ENCODE data around the gene ALDH2. TPM values are rescaled to one million over a fixed set of nuclear protein-coding genes. Genes with fewer than 3 reads are reported as not detected.

The ALDH2 gene
- total and polyA plus RNA-seq, 2 experiments from 2014 or later, result 21.7 to 38.5 TPM

- no peaks in the 10 kb centered on the region for H3K9me2 ChIP-seq (ENCODE audit: insufficient read depth)
- no peaks in the 10 kb centered on the region for H3K27me3 ChIP-seq (replicated peaks; ENCODE audit: insufficient read depth)
- no peak overlapping the region for H3K4me3 ChIP-seq
- peaks cover 100% of the 10 kb centered on the region for H3K79me2 ChIP-seq (ENCODE audit: insufficient read depth)
- H3F3A ChIP-seq (ENCODE audit: insufficient read depth), result no peaks in the 10 kb centered on the region
- no peaks in the 10 kb centered on the region for H3K9me3 ChIP-seq (ENCODE audit: low read depth)
- no peak for DNase-seq
- H4K20me1 ChIP-seq (ENCODE audit: insufficient read depth), result no peaks in the 10 kb centered on the region
- H3K4me1 ChIP-seq (ENCODE audit: insufficient read depth), result no peaks in the 10 kb centered on the region
- H2AFZ ChIP-seq, result no peak overlapping the region
- H3K4me2 ChIP-seq (ENCODE audit: unreplicated experiment), result no peak overlapping the region
- TF ChIP-seq EZH2 (IDR thresholded peaks at IDR 0.05; ENCODE audit: insufficient read depth, poor library complexity, severe bottlenecking), result no peak
- no peak for TF ChIP-seq EZH2phosphoT487 (IDR thresholded peaks at IDR 0.05; ENCODE audit: insufficient read depth, low read depth)
- no peak overlapping the region for H3K27ac ChIP-seq
- in situ Hi-C loops (cut with MboI), result no loop called here
- no peak overlapping the region for H3K9ac ChIP-seq
- WGBS, 2 experiments (ENCODE audit: low coverage in 1 of 2, low lambda C conversion rate in 2 of 2, missing lambda C conversion rate in 2 of 2), result 94 to 99% methylated on average over 7 of the region's 7 CpGs
- no peaks in the 10 kb centered on the region; the same call in 1 of the 2 replicates for H3K36me3 ChIP-seq (ENCODE audit: low read depth)
Observed at GRCh38 chr12:111858778-111859177, 92.0 kb downstream of the ALDH2 start.

- WGBS, 2 experiments (ENCODE audit: low coverage in 1 of 2, low lambda C conversion rate in 2 of 2, missing lambda C conversion rate in 2 of 2), result 97 to 98% methylated on average over 1 of the region's 1 CpG
- no peak for TF ChIP-seq EZH2 (IDR thresholded peaks at IDR 0.05; ENCODE audit: insufficient read depth, poor library complexity, severe bottlenecking)
- TF ChIP-seq EZH2phosphoT487 (IDR thresholded peaks at IDR 0.05; ENCODE audit: insufficient read depth, low read depth), result no peak
- H3K9me2 ChIP-seq (ENCODE audit: insufficient read depth), result no peaks in the 10 kb centered on the region
- H3K79me2 ChIP-seq (ENCODE audit: insufficient read depth), result peaks cover 76% of the 10 kb centered on the region
- in situ Hi-C loops (cut with MboI), result no loop called here
- H4K20me1 ChIP-seq (ENCODE audit: insufficient read depth), result 0 out of 2 replicates have a peak, but pooled peaks cover 3% of the 10 kb centered on the region
- DNase-seq, result no peak
- no peak overlapping the region for H3K9ac ChIP-seq
- no peaks in the 10 kb centered on the region for H3F3A ChIP-seq (ENCODE audit: insufficient read depth)
- no peak overlapping the region for H3K4me3 ChIP-seq
- no peak overlapping the region for H3K4me2 ChIP-seq (ENCODE audit: unreplicated experiment)
- H3K27me3 ChIP-seq (replicated peaks; ENCODE audit: insufficient read depth), result no peaks in the 10 kb centered on the region
- peaks cover 30% of the 10 kb centered on the region for H3K36me3 ChIP-seq (ENCODE audit: low read depth)
- no peak overlapping the region for H3K27ac ChIP-seq
- no peak overlapping the region for H2AFZ ChIP-seq
- H3K4me1 ChIP-seq (ENCODE audit: insufficient read depth), result no peaks in the 10 kb centered on the region
- no peaks in the 10 kb centered on the region for H3K9me3 ChIP-seq (ENCODE audit: low read depth)
Observed at GRCh38 chr12:111864913-111865312, 98.2 kb downstream of the ALDH2 start.

Small RNAs within 50 kb of the gene (microRNA-seq; reads per million reads assigned to microRNA genes)
- gene MIR6761 (ENCODE audit: borderline number of aligned reads), result not detected

Small RNAs within 50 kb of the gene (small RNA-seq; reads per million reads assigned to genes)
- not detected for gene MIR6761 (ENCODE audit: low read depth, low replicate concordance)

Other genes with a start within 250 kb of the ALDH2 start
- 15.0 and 19.2 TPM in 2 replicates for gene ATXN2, start 167.6 kb upstream of the ALDH2 start, total RNA-seq (2014; rRNA removed; shearing (Covaris generic))
- 46.2 and 56.4 TPM in 2 replicates for gene ATXN2, start 167.6 kb upstream of the ALDH2 start, polyA plus RNA-seq (2016; fragmentation: Nextera tagmentation; extraction: Ambion mirVana)
- gene BRAP, start 81.0 kb upstream of the ALDH2 start, total RNA-seq (2014; rRNA removed; shearing (Covaris generic)), result 13.7 and 14.7 TPM in 2 replicates
- 17.0 and 18.7 TPM in 2 replicates for gene BRAP, start 81.0 kb upstream of the ALDH2 start, polyA plus RNA-seq (2016; fragmentation: Nextera tagmentation; extraction: Ambion mirVana)
- 10.0 and 12.0 TPM in 2 replicates for gene ACAD10, start 80.9 kb upstream of the ALDH2 start, total RNA-seq (2014; rRNA removed; shearing (Covaris generic))
- 7.4 and 7.6 TPM in 2 replicates for gene ACAD10, start 80.9 kb upstream of the ALDH2 start, polyA plus RNA-seq (2016; fragmentation: Nextera tagmentation; extraction: Ambion mirVana)
- 31.2 and 33.0 TPM in 2 replicates for gene MAPKAPK5, start 75.3 kb downstream of the ALDH2 start, total RNA-seq (2014; rRNA removed; shearing (Covaris generic))
- 23.1 and 25.3 TPM in 2 replicates for gene MAPKAPK5, start 75.3 kb downstream of the ALDH2 start, polyA plus RNA-seq (2016; fragmentation: Nextera tagmentation; extraction: Ambion mirVana)
- 6.7 and 17.1 TPM in 2 replicates for gene TMEM116, start 246.2 kb downstream of the ALDH2 start, total RNA-seq (2014; rRNA removed; shearing (Covaris generic))
- 10.7 and 11.7 TPM in 2 replicates for gene TMEM116, start 246.2 kb downstream of the ALDH2 start, polyA plus RNA-seq (2016; fragmentation: Nextera tagmentation; extraction: Ambion mirVana)
- gene ERP29, start 246.5 kb downstream of the ALDH2 start, total RNA-seq (2014; rRNA removed; shearing (Covaris generic)), result 61.4 and 65.5 TPM in 2 replicates
- 83.6 and 87.0 TPM in 2 replicates for gene ERP29, start 246.5 kb downstream of the ALDH2 start, polyA plus RNA-seq (2016; fragmentation: Nextera tagmentation; extraction: Ambion mirVana)

All from GM23248 (cell line).